ENCODE measurements around the gene SPATA2L. TPM values are rescaled to one million over a fixed set of nuclear protein-coding genes. Genes with fewer than 3 reads are reported as not detected.

The SPATA2L gene
- total RNA-seq, 4 donors from 2014 or later, result 1.3 to 7.5 (median 3.2) TPM

- no peaks in the 10 kb centered on the region for H3K36me3 ChIP-seq
- in situ Hi-C loops (cut with MboI; ENCODE audit: low sequenced_read_pairs in 4 of 4), result no loop called here
- no peak overlapping the region for H3K27ac ChIP-seq
- H3K4me3 ChIP-seq, result no peak overlapping the region
- H3K27me3 ChIP-seq, result no peaks in the 10 kb centered on the region
- no peaks in the 10 kb centered on the region for H3K4me1 ChIP-seq
- intact Hi-C loops (cut with DNase I; ENCODE audit: low total_unique reads), result no loop called here
- ATAC-seq (no peak), DNase-seq (no peak)
- TF ChIP-seq POLR2A (IDR thresholded peaks at IDR 0.05), result no peak
- no peak for TF ChIP-seq CTCF (IDR thresholded peaks at IDR 0.05 in 4 of 5, conservative IDR thresholded peaks at IDR 0.05 in 1 of 5)
- no peaks in the 10 kb centered on the region for H3K9me3 ChIP-seq
Measured at GRCh38 chr16:89746043-89746442, 44.5 kb upstream of the SPATA2L start.

GRCh38 chr16:89744813-89745212 lies 43.3 kb upstream of the SPATA2L start:
- intact Hi-C loops (cut with DNase I; ENCODE audit: low total_unique reads) (no loop called here), in situ Hi-C loops (cut with MboI; ENCODE audit: low sequenced_read_pairs in 4 of 4) (no loop called here)
- DNase-seq, result no peak
- Histone ChIP-seq H3K9me3 (no peaks in the 10 kb centered on the region), H3K27ac (no peak overlapping the region), H3K4me1 (no peaks in the 10 kb centered on the region), H3K4me3 (no peak overlapping the region), H3K27me3 (no peaks in the 10 kb centered on the region), H3K36me3 (peaks cover 0 to 8% of the 10 kb centered on the region in 2 donors)
- ATAC-seq, result no peak
- no peak for TF ChIP-seq POLR2A (IDR thresholded peaks at IDR 0.05)
- no peak for TF ChIP-seq CTCF (IDR thresholded peaks at IDR 0.05 in 4 of 5, conservative IDR thresholded peaks at IDR 0.05 in 1 of 5)

- H3K27me3 ChIP-seq, result no peaks in the 10 kb centered on the region
- no peak overlapping the region for H3K27ac ChIP-seq
- no peaks in the 10 kb centered on the region for H3K9me3 ChIP-seq
- no peak overlapping the region for H3K4me3 ChIP-seq
- intact Hi-C loops (cut with DNase I; ENCODE audit: low total_unique reads), result no loop called here
- in situ Hi-C loops (cut with MboI; ENCODE audit: low sequenced_read_pairs in 4 of 4), result no loop called here
- H3K36me3 ChIP-seq, result peaks cover 0 to 26% of the 10 kb centered on the region in 2 donors
- ATAC-seq, result no peak
- H3K4me1 ChIP-seq, result no peaks in the 10 kb centered on the region
- no peak for DNase-seq
- no peak for TF ChIP-seq POLR2A (IDR thresholded peaks at IDR 0.05)
- TF ChIP-seq CTCF (IDR thresholded peaks at IDR 0.05 in 4 of 5, conservative IDR thresholded peaks at IDR 0.05 in 1 of 5), result no peak
Measured at GRCh38 chr16:89742948-89743347, 41.4 kb upstream of the SPATA2L start.

- no peaks in the 10 kb centered on the region for H3K4me1 ChIP-seq
- H3K9me3 ChIP-seq, result no peaks in the 10 kb centered on the region
- in situ Hi-C loops (cut with MboI; ENCODE audit: low sequenced_read_pairs in 4 of 4), result no loop called here
- no peak for ATAC-seq
- TF ChIP-seq POLR2A (IDR thresholded peaks at IDR 0.05) (no peak), CTCF (IDR thresholded peaks at IDR 0.05 in 4 of 5, conservative IDR thresholded peaks at IDR 0.05 in 1 of 5) (no peak)
- intact Hi-C loops (cut with DNase I; ENCODE audit: low total_unique reads), result no loop called here
- no peak overlapping the region for H3K4me3 ChIP-seq
- H3K36me3 ChIP-seq, result peaks cover 0 to 41% of the 10 kb centered on the region in 2 donors
- H3K27me3 ChIP-seq, result no peaks in the 10 kb centered on the region
- no peak overlapping the region for H3K27ac ChIP-seq
- no peak for DNase-seq
Measured at GRCh38 chr16:89741342-89742014, 40.0 kb upstream of the SPATA2L start.

- Histone ChIP-seq H3K27ac (no peak overlapping the region), H3K4me3 (no peak overlapping the region), H3K9me3 (no peaks in the 10 kb centered on the region), H3K4me1 (no peaks in the 10 kb centered on the region), H3K36me3 (peaks cover 0 to 60% of the 10 kb centered on the region in 2 donors), H3K27me3 (no peaks in the 10 kb centered on the region)
- TF ChIP-seq POLR2A (IDR thresholded peaks at IDR 0.05) (no peak), CTCF (IDR thresholded peaks at IDR 0.05 in 4 of 5, conservative IDR thresholded peaks at IDR 0.05 in 1 of 5) (no peak)
- in situ Hi-C loops (cut with MboI; ENCODE audit: low sequenced_read_pairs in 4 of 4), result no loop called here
- no peak for ATAC-seq
- no peak for DNase-seq
- intact Hi-C loops (cut with DNase I; ENCODE audit: low total_unique reads), result no loop called here
Measured at GRCh38 chr16:89739383-89739782, 37.9 kb upstream of the SPATA2L start.
